HEK293 (cell line): ENCODE data around the gene GNS.
A peak's percentile ranks its signal among the peaks of the same experiment; 100 is the strongest.

Experiments
- BCL6B ChIP-seq: fragments of 450-650 bp; formaldehyde crosslinking; IDR thresholded peaks from 2 replicates; pipeline ENCODE4 v1.5.1; 2017; ENCODE audit warnings: missing biosample characterization, missing genetic modification characterization
- CTCF ChIP-seq: fragments of 450-650 bp; formaldehyde crosslinking; IDR thresholded peaks from 2 replicates; pipeline ENCODE4 v1.5.1; 2016; ENCODE audit warnings: missing biosample characterization, missing genetic modification characterization
- GLIS1 ChIP-seq: fragments of 450-650 bp; formaldehyde crosslinking; IDR thresholded peaks from 2 replicates; pipeline ENCODE4 v1.5.1; 2016; ENCODE audit warnings: missing biosample characterization, missing genetic modification characterization
- GLIS2 ChIP-seq: fragments of 450-650 bp; formaldehyde crosslinking; IDR thresholded peaks from 2 replicates; pipeline ENCODE4 v1.5.1; 2016; ENCODE audit warnings: missing biosample characterization, missing genetic modification characterization
- HIC1 ChIP-seq: fragments of 450-650 bp; formaldehyde crosslinking; IDR thresholded peaks from 2 replicates; pipeline ENCODE4 v1.5.1; 2016; ENCODE audit warnings: missing biosample characterization, missing genetic modification characterization
- IKZF3 ChIP-seq: fragments of 450-650 bp; IDR thresholded peaks from 2 replicates; pipeline ENCODE4 v1.5.0; 2018; ENCODE audit warnings: missing biosample characterization, mild to moderate bottlenecking, missing genetic modification characterization, moderate library complexity
- PATZ1 ChIP-seq: fragments of 450-650 bp; formaldehyde crosslinking; IDR thresholded peaks from 2 replicates; pipeline ENCODE4 v1.5.1; 2016; ENCODE audit warnings: missing biosample characterization, missing genetic modification characterization
- SCRT2 ChIP-seq: fragments of 450-650 bp; formaldehyde crosslinking; IDR thresholded peaks from 2 replicates; pipeline ENCODE4 v1.5.1; 2016; ENCODE audit warnings: missing biosample characterization, missing genetic modification characterization
- SP3 ChIP-seq: fragments of 450-650 bp; formaldehyde crosslinking; IDR thresholded peaks from 2 replicates; pipeline ENCODE4 v1.5.1; 2016; ENCODE audit warnings: missing biosample characterization, missing genetic modification characterization
- YY2 ChIP-seq: fragments of 450-650 bp; formaldehyde crosslinking; IDR thresholded peaks from 2 replicates; pipeline ENCODE4 v1.5.1; 2016; ENCODE audit warnings: missing biosample characterization, missing genetic modification characterization
- ZBTB20 ChIP-seq: fragments of 450-650 bp; formaldehyde crosslinking; IDR thresholded peaks from 2 replicates; pipeline ENCODE4 v1.5.1; 2016; ENCODE audit warnings: missing biosample characterization, missing genetic modification characterization
- ZBTB26 ChIP-seq: fragments of 450-650 bp; formaldehyde crosslinking; optimal IDR thresholded peaks from 2 replicates; pipeline ENCODE3; 2016; ENCODE audit warnings: missing biosample characterization, mild to moderate bottlenecking, missing genetic modification characterization
- ZBTB8A ChIP-seq: fragments of 450-650 bp; formaldehyde crosslinking; IDR thresholded peaks from 2 replicates; pipeline ENCODE4 v1.5.1; 2016; ENCODE audit warnings: missing biosample characterization, missing genetic modification characterization
- ZNF202 ChIP-seq: fragments of 450-650 bp; formaldehyde crosslinking; IDR thresholded peaks from 2 replicates; pipeline ENCODE4 v1.5.1; 2016; ENCODE audit warnings: missing biosample characterization, missing genetic modification characterization, borderline replicate concordance
- ZNF266 ChIP-seq: fragments of 450-650 bp; formaldehyde crosslinking; IDR thresholded peaks from 2 replicates; pipeline ENCODE4 v1.5.1; 2016; ENCODE audit warnings: missing biosample characterization, missing genetic modification characterization, low read depth
- ZNF280D ChIP-seq: fragments of 450-650 bp; formaldehyde crosslinking; IDR thresholded peaks from 2 replicates; pipeline ENCODE4 v1.5.1; 2016; ENCODE audit warnings: missing biosample characterization, missing genetic modification characterization
- ZNF341 ChIP-seq: fragments of 450-650 bp; formaldehyde crosslinking; IDR thresholded peaks from 2 replicates; pipeline ENCODE4; 2016; ENCODE audit warnings: low read depth, missing biosample characterization, missing genetic modification characterization
- ZNF416 ChIP-seq: fragments of 450-650 bp; formaldehyde crosslinking; IDR thresholded peaks from 2 replicates; pipeline ENCODE4 v1.5.1; 2016; ENCODE audit warnings: missing biosample characterization, missing genetic modification characterization
- ZNF449 ChIP-seq: fragments of 450-650 bp; formaldehyde crosslinking; IDR thresholded peaks from 2 replicates; pipeline ENCODE4 v1.5.1; 2017; ENCODE audit warnings: missing biosample characterization, mild to moderate bottlenecking, missing genetic modification characterization, moderate library complexity
- ZNF48 ChIP-seq: fragments of 450-650 bp; formaldehyde crosslinking; IDR thresholded peaks from 2 replicates; pipeline ENCODE4 v1.5.1; 2016; ENCODE audit warnings: missing biosample characterization, missing genetic modification characterization
- ZNF521 ChIP-seq: fragments of 450-650 bp; formaldehyde crosslinking; IDR thresholded peaks from 2 replicates; pipeline ENCODE4 v1.5.1; 2017; ENCODE audit warnings: missing biosample characterization, mild to moderate bottlenecking, missing genetic modification characterization
- ZNF529 ChIP-seq: fragments of 450-650 bp; formaldehyde crosslinking; IDR thresholded peaks from 2 replicates; pipeline ENCODE4 v1.5.1; 2017; ENCODE audit warnings: missing genetic modification characterization, missing biosample characterization; ENCODE audit not compliant: insufficient replicate concordance
- ZNF585B ChIP-seq: fragments of 450-650 bp; formaldehyde crosslinking; IDR thresholded peaks from 2 replicates; pipeline ENCODE4 v1.5.1; 2016; ENCODE audit warnings: missing biosample characterization, missing genetic modification characterization
- ZNF600 ChIP-seq: fragments of 450-650 bp; formaldehyde crosslinking; IDR thresholded peaks from 2 replicates; pipeline ENCODE4 v1.5.1; 2016; ENCODE audit warnings: missing biosample characterization, missing genetic modification characterization
- ZNF660 ChIP-seq: fragments of 450-650 bp; IDR thresholded peaks from 2 replicates; pipeline ENCODE4 v1.5.1; 2018; ENCODE audit warnings: missing biosample characterization, mild to moderate bottlenecking, missing genetic modification characterization
- ZSCAN16 ChIP-seq: fragments of 450-650 bp; formaldehyde crosslinking; IDR thresholded peaks from 2 replicates; pipeline ENCODE4 v1.5.1; 2016; ENCODE audit warnings: missing biosample characterization, missing genetic modification characterization

The GNS gene

GRCh38 chr12:64780531-64781279 is 21.5 kb upstream of the GNS start (continued):
- TF ChIP-seq CTCF (tag by site-specific recombination), result peak; percentile 47
- peak; percentile 92 for TF ChIP-seq ZBTB20
- peak; percentile 69; the same call in 1 of the 2 replicates for TF ChIP-seq HIC1 (tag by site-specific recombination)
- TF ChIP-seq ZNF449 (tag by site-specific recombination), result no peak
- no peak for TF ChIP-seq ZNF521 (tag by site-specific recombination)
- TF ChIP-seq ZNF529 (tag by site-specific recombination), result no peak
- peak; percentile 90 for TF ChIP-seq GLIS2 (tag by site-specific recombination)
- TF ChIP-seq ZNF48 (tag by site-specific recombination), result no peak
- peak; percentile 78 for TF ChIP-seq ZBTB26 (tag by site-specific recombination)
- peak; percentile 48; the same call in 1 of the 2 replicates for TF ChIP-seq SP3
- peak; percentile 49; the same call in 1 of the 2 replicates for TF ChIP-seq PATZ1 (tag by site-specific recombination)
- peak; percentile 82 for TF ChIP-seq ZNF341
- no peak for TF ChIP-seq ZNF416
- peak; percentile 51; the same call in 1 of the 2 replicates for TF ChIP-seq ZNF585B
- peak; percentile 59; the same call in 1 of the 2 replicates for TF ChIP-seq GLIS1 (tag by site-specific recombination)
- peak; percentile 73 for TF ChIP-seq ZBTB8A
- TF ChIP-seq ZNF202 (tag by site-specific recombination), result no peak
- TF ChIP-seq ZNF280D, result no peak
- TF ChIP-seq IKZF3 (tag by site-specific recombination), result peak; percentile 54; the same call in 1 of the 2 replicates
- peak; percentile 76 for TF ChIP-seq SCRT2
- no peak for TF ChIP-seq ZNF266
- TF ChIP-seq YY2 (tag by site-specific recombination), result no peak
- 0 out of 2 replicates have a peak, but pooled peaks have one; percentile 27 for TF ChIP-seq ZNF660 (tag by site-specific recombination)
- 0 out of 2 replicates have a peak, but pooled peaks have one; percentile 17 for TF ChIP-seq ZSCAN16 (tag by site-specific recombination)
- no peak for TF ChIP-seq BCL6B
- TF ChIP-seq ZNF600 (tag by site-specific recombination), result peak; percentile 98
